GM12878 (cell line): ENCODE data around the gene FRAS1.
"Not testable (repeated sequence)": the region's sequence is repeated elsewhere in the genome, so short reads cannot be mapped to it uniquely, and the experiment has no call there.

Experiments used
- ATF7 ChIP-seq: fragments of 450-650 bp; IDR thresholded peaks from 2 replicates; pipeline ENCODE4 v1.6.1; 2016; ENCODE audit warnings: low read depth, mild to moderate bottlenecking
- CTCF ChIP-seq, 3 experiments: IDR thresholded peaks in 2 of 3; conservative IDR thresholded peaks in 1 of 3; 2 replicates each; pipeline ENCODE4 v1.5.1; 2011; ENCODE audit warnings: low read depth in 3 of 3, low read length in 3 of 3, mild to moderate bottlenecking in 3 of 3, control low read depth in 2 of 3, moderate library complexity in 2 of 3, inconsistent platforms in 1 of 3, mixed read lengths in 1 of 3; ENCODE audit not compliant: control insufficient read depth in 2 of 3, insufficient read depth in 1 of 3; ENCODE audit errors: extremely low read depth in 1 of 3
- JUND ChIP-seq: IDR thresholded peaks from 2 replicates; pipeline ENCODE4 v1.6.1; 2012; ENCODE audit warnings: low read depth, mild to moderate bottlenecking, low read length, improper control_type of control experiment, moderate library complexity
- POLR2A ChIP-seq: IDR thresholded peaks from 2 replicates; pipeline ENCODE4 v1.6.1; 2011; ENCODE audit warnings: low read depth, mild to moderate bottlenecking, low read length
- TCF7 ChIP-seq: IDR thresholded peaks from 2 replicates; pipeline ENCODE4 v1.6.1; 2014; ENCODE audit warnings: antibody characterized with exemption, borderline replicate concordance
- YY1 ChIP-seq: IDR thresholded peaks from 2 replicates; pipeline ENCODE4 v1.6.1; 2011; ENCODE audit warnings: low read depth, mild to moderate bottlenecking, low read length
- ZNF384 ChIP-seq: IDR thresholded peaks from 2 replicates; pipeline ENCODE4 v1.6.1; 2012; ENCODE audit warnings: low read depth, mild to moderate bottlenecking, low read length, improper control_type of control experiment, borderline replicate concordance

GRCh38 chr4:78125834-78126331 is 68.8 kb downstream of the FRAS1 start:
- TF ChIP-seq POLR2A; ATF7; JUND; YY1; CTCF (IDR thresholded peaks at IDR 0.05 in 2 of 3, conservative IDR thresholded peaks at IDR 0.05 in 1 of 3; ENCODE audit: control insufficient read depth in 2 of 3, extremely low read depth in 1 of 3, insufficient read depth in 1 of 3, low read depth in 3 of 3, low read length in 3 of 3); ZNF384; TCF7: not testable (repeated sequence)
